HG03280 (cell line): ENCODE results near the gene DAB1.

Experiments used
- ATAC-seq: cut with Tn5 transposase; IDR thresholded peaks from one replicate; pipeline ENCODE4 v1.9.1; 2021; ENCODE audit warnings: mild to moderate bottlenecking, moderate library complexity; ENCODE audit not compliant: unreplicated experiment

DAB1 gene

DNA sequence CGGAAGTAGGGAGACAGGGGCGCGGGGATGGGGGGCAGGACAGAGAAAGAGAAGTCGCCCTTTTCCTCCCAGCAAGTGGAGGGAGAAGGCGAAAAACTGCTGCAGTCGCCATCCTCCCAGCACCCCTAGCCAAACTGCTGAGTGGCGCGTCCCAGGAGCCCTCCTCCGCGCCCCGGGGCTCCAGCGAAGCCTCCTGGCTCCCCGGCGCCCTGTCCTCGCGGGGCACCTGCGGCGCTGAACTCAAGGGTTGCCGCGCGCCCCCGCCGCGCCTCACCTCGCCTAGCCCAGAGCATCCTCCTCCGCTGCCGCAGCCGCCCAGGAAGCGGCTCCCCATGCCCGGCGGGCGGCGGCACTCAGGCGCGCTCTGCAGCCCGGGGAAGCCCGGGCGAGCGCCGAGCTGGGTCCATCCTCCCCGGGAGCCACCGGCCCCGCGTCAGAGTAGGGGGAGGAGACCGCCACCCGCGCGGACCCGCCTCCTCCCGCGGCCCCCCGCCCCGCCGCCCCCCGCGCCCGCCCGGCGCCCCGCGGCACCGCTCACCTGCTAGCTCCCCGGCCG, at the start of gene DAB1:
DAB1 (minus strand) TSS at position 405 of the 556 bp plus-strand sequence. CDS start 133,030 bp downstream, outside the sequence.
- no peak for ATAC-seq

DNA sequence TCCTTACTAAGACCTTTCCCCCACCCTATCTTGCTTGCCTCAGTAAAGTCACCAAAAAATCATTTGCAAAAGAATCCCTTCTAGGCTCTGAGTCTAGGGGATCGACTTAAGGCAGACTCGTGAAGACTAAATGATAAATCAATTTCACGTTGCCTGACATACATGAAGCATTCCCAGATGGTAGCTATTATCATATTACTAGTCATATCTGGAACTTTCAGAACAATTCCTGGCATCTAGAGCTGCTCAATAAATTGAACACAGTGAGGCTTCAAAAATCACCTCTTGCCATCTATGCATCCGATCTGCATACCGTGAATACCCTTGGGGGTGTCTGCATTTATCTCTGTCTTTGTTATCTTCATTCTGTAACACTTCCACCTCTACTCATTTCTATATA, 49.6 kb upstream of the DAB1 start:
- ATAC-seq, result no peak

DNA sequence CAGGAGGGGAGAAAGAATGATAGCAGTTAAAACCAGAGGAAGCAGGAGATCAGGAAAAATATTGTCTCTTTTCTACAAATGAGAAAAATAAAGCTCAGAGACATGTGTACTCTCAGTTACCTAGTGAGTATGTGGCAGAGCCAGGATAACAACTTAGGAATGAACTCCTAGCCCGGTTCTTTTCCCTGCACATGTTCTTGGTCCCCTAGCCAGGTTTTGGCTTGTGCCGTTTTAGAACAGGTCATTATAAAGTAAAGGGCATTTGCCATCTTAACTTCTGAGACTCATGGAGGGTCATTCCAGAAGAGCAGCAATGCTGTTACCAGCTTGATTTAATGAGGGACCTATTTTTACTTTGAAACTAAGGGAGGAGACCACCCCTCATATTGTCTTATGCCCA, 48.1 kb upstream of the DAB1 start:
- ATAC-seq, result no peak

DNA sequence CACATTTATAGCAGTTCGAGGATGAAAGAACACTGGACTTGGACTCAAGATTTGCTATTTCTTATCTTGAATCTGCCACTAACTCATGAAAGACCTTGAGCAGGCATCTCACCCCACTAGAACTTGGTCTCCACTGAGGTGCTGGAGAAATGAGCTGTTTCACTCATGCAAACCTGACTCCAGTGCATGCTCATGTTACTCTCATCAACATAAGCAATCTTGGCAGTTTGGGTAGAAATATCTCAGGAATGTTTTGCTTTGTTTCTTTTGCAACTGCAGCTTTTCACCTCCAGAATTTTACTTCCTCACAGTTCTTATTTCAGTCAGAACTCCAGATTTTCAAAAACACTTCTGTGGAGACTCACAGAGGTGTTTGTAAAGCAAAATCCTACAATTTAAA, 46.2 kb upstream of the DAB1 start:
- no peak for ATAC-seq

DNA sequence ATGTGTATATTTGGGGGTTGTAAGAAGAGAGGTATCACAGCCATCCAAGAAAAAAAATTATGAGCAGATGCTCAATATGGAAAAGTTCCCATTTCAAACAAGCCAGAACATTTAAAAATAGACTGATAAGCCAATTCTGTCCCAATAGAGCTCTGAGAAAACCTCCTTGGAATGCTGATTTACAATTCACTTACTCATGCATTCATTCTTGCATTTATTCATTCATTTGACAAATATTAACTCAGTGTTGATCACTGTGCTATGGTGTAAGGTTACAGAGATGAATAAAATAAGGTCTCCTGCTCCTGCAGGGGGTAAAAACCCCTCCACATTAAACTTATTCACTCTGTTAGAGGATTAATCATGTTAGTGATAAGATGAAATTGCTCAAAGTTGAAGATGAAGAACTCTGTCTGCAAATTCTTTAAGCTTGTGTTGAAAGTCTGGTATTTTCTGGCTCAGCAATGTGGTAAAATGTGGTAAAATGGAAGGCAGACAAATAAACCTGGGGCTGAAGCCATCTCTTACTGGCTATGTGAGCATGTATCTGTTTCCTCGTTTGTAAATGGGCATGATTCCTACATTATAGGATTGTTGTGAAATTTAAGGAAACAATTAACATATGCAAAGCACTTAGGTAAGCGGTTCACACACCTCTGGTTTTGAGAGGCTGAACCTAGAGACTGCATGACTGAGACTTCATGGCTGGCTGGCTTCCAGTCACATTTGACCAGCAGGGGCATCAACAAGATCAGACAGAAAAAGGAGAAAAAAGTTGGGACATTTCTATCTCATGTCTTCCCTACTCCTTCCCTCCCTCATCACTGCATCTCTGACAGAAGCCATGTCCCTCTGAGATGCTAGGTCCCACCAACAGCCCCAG, 45.0 kb upstream of the DAB1 start:
- no peak for ATAC-seq

DNA sequence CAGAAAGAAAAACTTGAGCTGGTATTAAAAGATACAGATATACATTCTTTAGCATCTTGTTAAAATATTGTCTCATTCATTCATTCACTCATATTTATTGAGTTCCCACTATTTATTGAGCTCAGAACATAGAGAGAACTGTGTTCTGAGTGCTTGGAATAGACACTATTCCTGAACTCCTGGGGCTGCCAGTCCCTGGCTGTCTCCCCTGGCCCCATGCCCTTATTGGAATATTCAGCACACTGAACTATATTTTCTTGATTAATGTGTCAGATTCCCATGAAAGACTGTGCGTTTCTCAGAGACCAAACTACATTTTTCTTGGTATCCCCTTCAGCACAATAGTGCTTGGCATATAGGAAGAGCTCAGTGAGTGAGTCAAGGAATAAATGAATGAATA, 44.0 kb upstream of the DAB1 start:
- ATAC-seq, result no peak

DNA sequence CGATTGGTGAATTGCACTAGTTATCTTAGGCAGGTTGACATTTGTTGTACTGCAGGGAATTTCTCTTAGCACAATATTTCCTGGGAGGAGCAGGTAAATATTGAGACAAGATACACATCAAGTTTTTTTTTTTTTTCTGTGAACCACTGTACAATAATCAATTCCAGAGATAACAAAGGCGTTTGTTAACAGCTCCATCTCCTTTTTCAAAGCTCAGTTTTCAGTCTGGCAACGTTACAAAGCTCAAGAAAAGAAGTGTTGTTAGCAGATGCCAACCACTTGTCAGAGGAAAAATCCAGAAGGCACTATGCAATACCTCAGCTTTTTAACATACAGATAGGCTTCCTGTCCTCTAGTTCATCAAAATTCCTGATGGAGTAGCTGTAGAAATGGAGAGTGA, 40.9 kb upstream of the DAB1 start:
- no peak for ATAC-seq

DNA sequence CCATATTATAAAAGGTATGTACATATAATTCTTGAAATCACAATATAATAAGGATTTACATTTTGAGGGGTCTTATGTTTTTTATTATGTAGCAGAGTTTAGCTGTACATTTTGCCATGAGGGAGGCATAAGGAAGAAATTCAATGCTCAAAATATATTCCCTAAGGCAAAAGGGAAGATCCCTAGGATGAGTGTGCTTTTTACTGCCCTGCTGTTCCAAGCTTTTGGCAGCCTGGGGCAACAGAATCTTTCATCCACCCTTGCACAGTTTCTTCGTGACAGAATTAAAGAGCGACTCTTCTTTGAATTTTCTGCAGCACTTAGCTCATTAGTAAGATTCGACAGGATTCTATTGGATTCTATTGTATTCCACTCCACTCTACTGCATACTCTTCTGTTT, 39.5 kb upstream of the DAB1 start:
- no peak for ATAC-seq

DNA sequence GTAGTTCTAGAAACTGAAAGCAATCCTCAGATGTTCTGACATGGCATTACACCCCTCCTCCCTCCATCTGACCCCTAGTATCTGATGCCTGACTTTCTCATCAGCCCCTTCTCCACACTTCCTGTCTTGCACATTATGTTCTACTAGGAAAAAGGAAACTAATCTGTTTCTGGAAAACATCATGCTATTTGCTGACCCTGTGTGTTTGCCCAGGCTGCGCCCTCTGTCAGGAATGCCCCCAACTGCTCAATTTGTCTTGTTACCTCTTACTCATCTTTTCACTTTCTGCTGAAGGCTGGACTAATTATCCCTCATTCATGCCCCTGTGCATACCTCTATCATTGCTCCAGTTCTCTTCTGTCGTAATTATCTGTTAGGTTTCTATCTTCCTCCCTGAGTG, 37.5 kb upstream of the DAB1 start:
- ATAC-seq, result no peak

DNA sequence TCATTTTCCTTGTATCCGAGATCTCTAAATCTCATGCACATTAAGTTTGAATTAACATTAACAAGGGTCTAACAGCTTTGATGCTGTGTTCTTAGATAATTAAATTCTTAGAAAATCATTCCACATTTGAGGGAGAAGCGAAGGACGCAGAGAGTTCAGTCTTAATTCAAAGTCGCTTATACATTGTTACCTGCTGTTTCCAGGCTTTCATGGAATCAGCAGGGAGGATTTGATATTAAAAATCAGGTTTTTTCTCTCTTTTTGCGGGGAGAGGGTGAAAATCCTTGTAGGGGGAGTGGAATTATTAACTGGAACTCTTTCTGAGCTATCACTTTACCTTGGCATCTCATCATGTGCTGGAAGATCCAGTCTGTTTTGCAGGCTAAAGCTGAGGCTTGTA, 27.7 kb upstream of the DAB1 start:
- no peak for ATAC-seq

DNA sequence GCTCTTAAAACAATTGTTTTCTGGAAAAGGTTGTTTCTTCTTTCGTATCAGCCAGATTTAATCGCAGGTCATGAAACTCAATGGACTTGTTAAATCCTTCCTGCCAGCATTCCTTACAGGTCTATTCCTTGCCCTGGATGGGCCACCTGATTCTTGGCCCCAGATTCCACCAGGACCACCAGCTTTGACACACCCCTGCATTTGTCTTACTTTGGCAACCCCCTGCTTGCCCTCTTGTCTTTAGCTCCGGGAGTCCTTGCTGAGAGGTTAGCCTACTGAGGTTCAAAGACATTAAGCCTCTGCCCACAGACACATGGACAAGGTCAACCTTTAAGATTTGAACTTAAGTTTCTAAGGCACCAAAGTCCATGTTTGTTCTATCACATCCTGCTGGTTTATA, 27.1 kb upstream of the DAB1 start:
- no peak for ATAC-seq

DNA sequence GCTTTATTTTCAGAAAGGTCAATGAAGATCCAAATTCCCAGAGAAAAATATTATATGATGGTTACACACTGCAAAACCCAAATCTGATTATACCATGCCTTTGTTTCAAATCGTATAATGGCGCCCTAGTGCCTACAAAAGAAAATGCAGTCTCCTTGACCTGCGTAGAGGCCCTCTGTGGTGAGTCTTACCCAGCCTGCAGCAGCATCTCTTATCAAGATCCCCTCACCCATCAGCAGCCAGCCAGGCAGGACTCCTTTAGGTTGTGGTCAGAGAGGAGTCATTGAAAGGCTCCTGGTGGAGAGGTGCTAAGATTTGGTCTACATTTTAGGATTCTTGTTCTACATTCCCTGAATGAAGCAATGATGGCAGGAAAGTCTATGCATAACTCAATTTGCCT, 23.7 kb upstream of the DAB1 start:
- no peak for ATAC-seq

DNA sequence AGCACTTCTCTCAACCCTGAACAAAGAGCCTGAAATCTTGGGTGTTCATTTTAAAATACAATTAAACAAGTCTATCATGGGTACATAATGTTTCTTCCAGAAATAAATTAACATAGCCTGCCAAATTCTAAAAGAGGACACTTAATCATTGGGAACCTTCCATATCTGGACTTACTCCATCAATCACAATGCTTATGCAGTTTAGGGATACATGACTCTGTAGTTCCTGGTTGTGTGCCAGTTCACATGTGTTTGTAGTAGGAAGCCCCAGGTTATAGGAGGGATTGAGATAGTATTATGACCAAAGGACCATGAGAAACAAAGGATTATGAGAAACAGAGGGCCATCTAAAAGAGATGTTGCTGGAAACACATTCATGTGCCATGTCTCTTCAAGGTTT, 19.1 kb upstream of the DAB1 start:
- no peak for ATAC-seq

DNA sequence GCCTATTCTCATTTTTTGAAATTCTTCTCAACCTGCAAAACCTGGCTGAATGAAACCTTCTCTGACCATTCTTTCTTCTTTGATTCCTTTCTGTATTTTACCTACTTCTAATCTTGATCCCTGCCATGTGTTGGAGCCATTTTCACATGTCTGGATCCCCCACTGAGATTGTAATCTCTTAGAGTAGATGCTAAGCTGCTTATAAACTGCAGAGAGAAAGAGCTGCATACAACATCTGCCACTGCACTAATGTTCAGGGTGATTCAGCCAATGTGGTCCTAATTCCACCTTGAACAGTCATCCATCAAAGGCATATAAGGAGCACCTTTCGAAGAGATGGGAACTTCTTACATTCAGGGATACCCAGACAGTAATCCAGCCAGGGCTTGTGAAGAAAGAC, 16.2 kb upstream of the DAB1 start:
- no peak for ATAC-seq

DNA sequence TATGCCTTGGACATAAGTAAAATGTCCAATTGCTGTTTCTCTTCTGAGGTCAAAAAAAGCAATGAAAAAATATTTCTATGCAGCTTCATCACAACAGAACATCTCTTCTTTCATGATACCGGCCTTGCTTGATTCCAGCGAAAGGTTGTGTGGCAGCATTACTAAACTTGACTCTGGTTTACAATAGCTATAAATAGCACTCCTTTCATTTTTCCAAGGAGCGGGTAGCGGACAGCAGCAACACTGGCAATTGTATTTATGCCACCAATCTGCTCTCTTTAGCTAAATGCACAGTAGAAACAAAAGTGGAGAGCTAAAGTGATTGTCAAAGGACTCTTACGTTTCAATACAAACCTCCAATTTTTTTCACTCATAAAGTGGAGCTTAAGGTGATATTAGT, 7.5 kb upstream of the DAB1 start:
- ATAC-seq, result no peak

DNA sequence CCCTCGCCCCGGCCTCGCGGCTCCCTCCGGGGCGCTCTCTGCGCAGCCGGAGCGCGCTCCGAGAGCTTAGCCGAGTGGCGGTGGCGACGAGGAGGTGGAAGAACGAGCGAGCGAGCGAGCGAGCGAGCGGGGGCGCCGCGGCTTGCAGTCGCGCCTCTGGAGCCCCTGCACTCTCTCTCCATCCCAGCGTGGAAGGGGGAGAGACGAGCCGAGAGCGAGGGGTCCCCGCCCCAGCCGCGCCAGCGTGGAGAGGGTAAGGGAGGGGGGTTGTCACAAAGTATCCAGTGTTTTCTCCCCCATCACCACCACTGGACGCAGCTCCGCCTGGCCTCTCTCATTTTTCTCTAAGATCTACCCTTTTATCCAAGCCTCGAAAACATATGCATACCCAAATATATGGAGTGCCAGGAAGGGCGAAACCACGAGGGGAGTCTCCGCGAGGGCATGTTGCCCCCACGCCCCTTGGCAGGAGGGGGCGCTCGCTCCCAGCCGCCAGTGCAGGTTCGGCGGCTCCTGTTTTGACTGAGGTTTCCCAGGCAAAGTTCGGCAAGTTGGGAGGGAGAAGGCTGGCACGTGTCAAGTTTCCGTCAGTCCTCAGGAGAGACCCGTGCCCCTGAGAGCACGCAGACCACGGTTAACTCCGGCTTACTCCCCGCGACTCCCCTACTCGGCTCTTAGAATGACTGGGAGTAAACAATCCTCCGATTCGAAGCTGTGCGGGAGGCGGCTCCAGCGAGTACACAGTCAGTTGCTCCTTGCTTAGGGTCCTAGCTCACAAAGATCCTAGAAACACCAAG, 569 bp upstream of the DAB1 start:
- ATAC-seq, result no peak

DNA sequence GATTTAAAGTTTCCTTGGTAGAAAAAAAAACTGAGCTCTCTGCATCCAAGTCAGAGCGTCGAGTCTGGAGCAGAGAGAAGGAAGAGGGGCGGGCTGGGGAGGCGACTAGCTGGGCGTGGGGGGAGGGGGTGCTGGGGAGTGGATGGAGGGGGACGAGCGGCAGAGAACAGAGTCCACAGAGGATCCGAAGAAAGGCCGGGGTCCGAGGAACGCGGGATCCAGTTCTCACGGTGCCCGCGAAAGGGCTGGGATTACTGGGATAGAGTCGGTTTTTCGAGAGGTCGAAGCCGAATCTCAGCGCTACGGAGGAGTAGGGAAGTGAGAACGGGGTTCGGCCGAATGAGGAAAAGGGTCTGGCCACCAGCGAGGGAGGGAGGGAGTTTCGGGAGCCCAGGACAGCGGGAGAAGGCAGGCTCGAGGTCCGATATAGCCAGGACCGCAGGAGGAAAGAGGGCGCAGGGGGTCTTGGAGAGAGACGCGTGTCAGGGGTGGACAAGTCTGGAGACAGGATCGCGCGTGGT, 665 bp downstream of the DAB1 start:
- ATAC-seq, result no peak

DNA sequence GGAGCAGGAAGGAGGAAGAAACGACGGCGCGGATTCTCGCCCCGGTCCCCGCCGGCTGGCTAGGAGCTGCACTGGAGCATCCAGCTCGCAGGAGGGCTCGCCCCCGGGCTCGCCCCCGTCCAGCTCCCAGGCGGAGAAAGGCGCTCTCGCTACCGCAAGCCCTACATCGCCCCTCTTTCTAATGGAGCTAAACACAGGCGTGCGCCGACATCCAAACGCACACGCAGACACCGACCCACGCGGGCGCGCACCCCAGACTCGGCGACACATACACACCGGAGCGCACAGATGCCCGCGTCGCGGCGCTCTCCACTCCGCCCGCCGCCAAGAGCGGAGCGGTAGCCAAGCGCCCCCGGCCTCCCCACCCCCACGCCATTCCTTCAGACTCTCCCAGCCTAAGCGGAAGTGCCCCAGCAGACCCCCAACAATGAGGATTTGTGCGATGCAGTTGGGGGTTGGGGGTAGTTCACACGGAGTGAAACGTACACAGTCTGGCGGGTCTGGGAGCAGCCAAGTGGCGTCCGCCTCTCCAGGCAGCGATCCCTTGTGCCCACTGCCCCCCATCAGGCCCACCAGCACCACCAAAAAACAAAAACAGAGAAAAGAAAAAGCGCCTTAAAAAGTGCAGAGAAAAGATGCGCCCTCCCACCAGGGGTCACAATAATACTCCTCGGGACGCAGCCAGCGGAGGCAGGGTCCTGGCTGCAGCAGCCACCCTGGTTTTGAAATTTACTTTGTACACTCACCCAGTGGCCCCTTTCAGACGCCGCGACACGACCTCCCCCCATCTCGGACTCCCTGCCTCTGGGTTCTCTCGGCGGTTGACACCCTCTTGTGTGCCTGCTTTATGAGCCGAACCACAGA, 1.4 kb downstream of the DAB1 start:
- ATAC-seq, result no peak

DNA sequence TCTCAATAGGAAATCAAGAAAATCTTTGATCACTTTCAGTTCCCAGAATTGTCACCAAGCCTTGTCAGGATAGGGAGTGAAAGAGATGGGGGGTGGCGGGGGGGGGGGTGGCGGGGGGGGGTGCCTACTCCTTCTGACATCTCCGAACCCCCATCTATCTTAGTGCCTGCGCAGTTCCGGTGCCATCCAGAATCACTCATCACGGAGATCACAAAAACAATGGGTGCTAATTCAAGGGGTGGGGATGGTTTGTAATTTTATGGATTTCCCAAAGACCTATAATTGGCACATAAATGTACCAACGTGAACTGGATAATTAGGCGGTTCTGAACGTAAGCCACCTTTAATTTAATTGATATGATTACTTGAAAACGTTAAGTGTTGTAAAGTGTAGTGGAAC, 2.1 kb downstream of the DAB1 start:
- ATAC-seq, result no peak

DNA sequence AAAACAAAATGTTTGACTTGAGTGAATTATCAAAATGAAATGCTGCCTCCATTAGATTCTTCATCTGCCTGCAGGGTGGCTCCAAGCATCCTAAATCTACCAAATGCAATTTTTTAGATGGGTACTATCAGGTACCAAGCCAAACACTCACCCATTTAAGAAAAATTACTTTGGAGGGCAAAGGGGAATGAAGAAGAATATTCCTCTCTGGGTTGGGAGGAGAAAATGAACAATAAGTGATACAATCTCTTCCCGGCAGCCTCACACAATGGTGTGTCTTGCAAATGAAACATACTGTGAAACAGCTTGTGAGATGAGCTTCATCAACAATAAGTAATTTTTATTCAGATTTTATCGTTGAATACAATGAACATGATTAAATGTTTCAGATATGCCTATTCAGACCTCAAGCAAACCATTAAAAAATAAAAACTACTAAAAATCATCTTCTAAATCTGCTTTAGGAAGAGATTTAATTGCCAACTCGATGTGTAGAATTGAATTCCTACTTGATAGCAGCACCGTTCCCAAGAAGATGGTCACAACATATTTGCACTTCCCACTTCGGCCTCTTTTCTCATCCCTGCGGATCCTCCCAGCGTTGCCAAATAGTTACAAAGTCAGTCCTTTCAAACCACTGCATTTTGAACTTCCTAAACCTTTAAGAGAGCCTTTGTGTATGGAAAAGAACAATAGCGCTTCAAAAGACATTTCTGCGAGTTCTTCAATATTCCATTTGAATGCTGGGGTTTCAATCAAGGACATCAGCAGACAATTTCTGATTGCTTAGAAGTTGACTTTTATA, 2.7 kb downstream of the DAB1 start:
- no peak for ATAC-seq
